Suprapubic skin (tissue), 4 donors: ENCODE measurements around the gene ARFIP2. TPM values are rescaled to one million over a fixed set of nuclear protein-coding genes. Genes with fewer than 3 reads are reported as not detected.

ENCODE experiments used
- DNase-seq, 2 donors: peaks; one replicate each; pipeline ENCODE4 v3.0.0-alpha.2; 2019; ENCODE audit warnings: low spot score in 2 of 2
- H3K27ac ChIP-seq: fragments of 200-600 bp; sonication (generic); one replicate; pipeline ENCODE4 v1.5.1; 2019
- H3K27me3 ChIP-seq: fragments of 200-600 bp; sonication (generic); one replicate; pipeline ENCODE4 v1.5.1; 2019
- H3K36me3 ChIP-seq: fragments of 200-600 bp; sonication (generic); one replicate; pipeline ENCODE4 v1.5.1; 2019
- H3K4me1 ChIP-seq: fragments of 200-600 bp; sonication (generic); one replicate; pipeline ENCODE4 v1.5.1; 2019
- H3K4me3 ChIP-seq: fragments of 200-600 bp; sonication (generic); one replicate; pipeline ENCODE4 v1.5.1; 2019; ENCODE audit warnings: mild to moderate bottlenecking
- H3K9me3 ChIP-seq: fragments of 200-600 bp; sonication (generic); one replicate; pipeline ENCODE4 v1.5.1; 2019
- CTCF ChIP-seq, 2 donors: fragments of 200-600 bp in 1 of 2; fragments of 450-650 bp in 1 of 2; sonication (generic) in 1 of 2; IDR thresholded peaks; one replicate each; pipeline ENCODE4 v1.5.1; 2016 to 2019; ENCODE audit warnings: antibody characterized with exemption in 2 of 2, mild to moderate bottlenecking in 1 of 2, moderate library complexity in 1 of 2
- EP300 ChIP-seq: sonication (generic); formaldehyde crosslinking; IDR thresholded peaks from one replicate; pipeline ENCODE4 v1.6.1; 2017; ENCODE audit warnings: antibody characterized with exemption
- POLR2A ChIP-seq, 2 donors: fragments of 450-650 bp; IDR thresholded peaks; one replicate each; pipeline ENCODE4 v1.6.1; 2017; ENCODE audit warnings: antibody characterized with exemption in 2 of 2, mild to moderate bottlenecking in 2 of 2, moderate library complexity in 2 of 2
- POLR2AphosphoS5 ChIP-seq, 3 donors: sonication (generic); formaldehyde crosslinking; IDR thresholded peaks; one replicate each; pipeline ENCODE4 v1.6.1; 2017; ENCODE audit warnings: antibody characterized with exemption in 3 of 3
- WGBS: methylation state at CpG from one replicate; pipeline ENCODE4 v1.1.5; 2018; 5-methylcytosine and 5-hydroxymethylcytosine counted together
- total RNA-seq, 4 donors: library from RNA; depleted of rRNA; stranded (reverse); fragments of >200 nt; gene quantifications; one replicate each; pipeline ENCODE4 v1.1.0, GENCODE V29; 2016

ARFIP2 gene
- total RNA-seq, 4 donors from 2014 or later, result 66.3 to 87.5 (median 83.4) TPM

GRCh38 chr11:6474806-6475500 is 6.2 kb downstream of the ARFIP2 start:
- no peaks in the 10 kb centered on the region for H3K9me3 ChIP-seq
- peak overlapping the region; percentile 69 for H3K4me3 ChIP-seq
- peaks cover 31% of the 10 kb centered on the region for H3K36me3 ChIP-seq
- peak overlapping the region; percentile 84 for H3K27ac ChIP-seq
- H3K27me3 ChIP-seq, result no peaks in the 10 kb centered on the region
- H3K4me1 ChIP-seq, result peaks cover 34% of the 10 kb centered on the region
- DNase-seq, result no peak
- WGBS, result 66% methylated on average over 3 of the region's 3 CpGs
- TF ChIP-seq POLR2A (IDR thresholded peaks at IDR 0.05) (no peak), EP300 (no peak), CTCF (IDR thresholded peaks at IDR 0.05) (no peak)

- WGBS, result 21% methylated on average over 7 of the region's 7 CpGs
- no peak for DNase-seq
- no peaks in the 10 kb centered on the region for H3K27me3 ChIP-seq
- H3K4me1 ChIP-seq, result peaks cover 30% of the 10 kb centered on the region
- TF ChIP-seq POLR2A (IDR thresholded peaks at IDR 0.05) (no peak), CTCF (IDR thresholded peaks at IDR 0.05) (no peak), POLR2AphosphoS5 (IDR thresholded peaks at IDR 0.05) (no peak), EP300 (no peak)
- peak overlapping the region; percentile 84 for H3K27ac ChIP-seq
- no peaks in the 10 kb centered on the region for H3K9me3 ChIP-seq
- peak overlapping the region; percentile 69 for H3K4me3 ChIP-seq
- peaks cover 31% of the 10 kb centered on the region for H3K36me3 ChIP-seq
Observed at GRCh38 chr11:6474413-6474792, 6.7 kb downstream of the ARFIP2 start.

GRCh38 chr11:6473451-6474412 is 7.4 kb downstream of the ARFIP2 start, which contains the start of gene TRIM3:
TRIM3 (minus strand) TSS chr11:6473941; CDS start chr11:6465695, 8,246 bp downstream.
- peak within 1 kb of the TSS; percentile 84 for H3K27ac ChIP-seq
- no peaks in the 10 kb centered on the region for H3K9me3 ChIP-seq
- peaks cover 25% of the 10 kb centered on the region for H3K36me3 ChIP-seq
- no peak for TF ChIP-seq EP300
- no peak for TF ChIP-seq CTCF (IDR thresholded peaks at IDR 0.05)
- peak in 1 of 2 donors; percentile 41 for TF ChIP-seq POLR2A (IDR thresholded peaks at IDR 0.05)
- 1% methylated on average over 23 of the region's 87 CpGs for whole genome bisulfite sequencing
- H3K27me3 ChIP-seq, result no peaks in the 10 kb centered on the region
- peak within 1 kb of the TSS; percentile 69 for H3K4me3 ChIP-seq
- peaks cover 31% of the 10 kb centered on the region for H3K4me1 ChIP-seq
- DNase-seq, result peak; percentile 94 to 96

- no peak overlapping the region for H3K27ac ChIP-seq
- H3K4me1 ChIP-seq, result peaks cover 31% of the 10 kb centered on the region
- H3K4me3 ChIP-seq, result peak overlapping the region; percentile 69
Observed at GRCh38 chr11:6472934-6473333, 8.2 kb downstream of the ARFIP2 start.

More at GRCh38 chr11:6472934-6473333, 8.2 kb downstream of the ARFIP2 start:
- WGBS, result no CpG with 5 or more reads among the region's 1 CpG
- H3K27me3 ChIP-seq, result no peaks in the 10 kb centered on the region
- peaks cover 17% of the 10 kb centered on the region for H3K36me3 ChIP-seq
- H3K9me3 ChIP-seq, result no peaks in the 10 kb centered on the region
- no peak for DNase-seq
- TF ChIP-seq POLR2AphosphoS5 (IDR thresholded peaks at IDR 0.05) (no peak), CTCF (IDR thresholded peaks at IDR 0.05) (no peak)
